Stimulated activated CD4-positive, alpha-beta T cell treated with anti-CD3 and anti-CD28 coated beads, Interleukin-15, amount 100 ng/mL, for 48 hours (primary cell): ENCODE measurements around the gene SLIT3.

ENCODE experiments used
- DNase-seq, 2 donors: peaks; one replicate each; pipeline ENCODE4 v3.0.0-alpha.2; 2020; ENCODE audit warnings: low read depth in 2 of 2

Gene SLIT3

DNA sequence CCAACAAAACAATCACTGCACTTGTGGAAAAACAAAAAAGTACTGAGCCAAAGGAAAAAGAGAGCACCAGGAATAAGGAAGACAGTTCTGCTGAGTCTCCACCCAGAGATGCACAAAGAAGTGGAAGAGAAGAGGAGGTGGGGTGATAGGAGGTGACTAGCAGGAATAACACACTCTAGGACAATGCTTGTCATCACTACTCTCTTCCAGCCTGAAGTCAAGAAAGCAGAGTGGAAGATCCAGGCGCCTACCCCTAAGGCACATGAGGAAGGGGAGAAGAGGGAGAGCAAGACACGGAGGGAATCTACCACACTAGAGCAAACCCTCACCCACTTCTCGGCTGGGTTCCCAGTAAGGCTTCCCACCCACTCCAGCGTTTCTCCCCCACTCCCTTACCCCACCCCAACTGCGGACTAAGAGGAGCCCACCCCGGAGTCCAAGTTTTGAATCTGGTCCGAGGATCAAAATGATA is 1.7 kb downstream of the SLIT3 start:
- DNase-seq, result no peak

GRCh38 chr5:169298193-169298592 is 2.7 kb downstream of the SLIT3 start:
- DNase-seq, result no peak

DNA sequence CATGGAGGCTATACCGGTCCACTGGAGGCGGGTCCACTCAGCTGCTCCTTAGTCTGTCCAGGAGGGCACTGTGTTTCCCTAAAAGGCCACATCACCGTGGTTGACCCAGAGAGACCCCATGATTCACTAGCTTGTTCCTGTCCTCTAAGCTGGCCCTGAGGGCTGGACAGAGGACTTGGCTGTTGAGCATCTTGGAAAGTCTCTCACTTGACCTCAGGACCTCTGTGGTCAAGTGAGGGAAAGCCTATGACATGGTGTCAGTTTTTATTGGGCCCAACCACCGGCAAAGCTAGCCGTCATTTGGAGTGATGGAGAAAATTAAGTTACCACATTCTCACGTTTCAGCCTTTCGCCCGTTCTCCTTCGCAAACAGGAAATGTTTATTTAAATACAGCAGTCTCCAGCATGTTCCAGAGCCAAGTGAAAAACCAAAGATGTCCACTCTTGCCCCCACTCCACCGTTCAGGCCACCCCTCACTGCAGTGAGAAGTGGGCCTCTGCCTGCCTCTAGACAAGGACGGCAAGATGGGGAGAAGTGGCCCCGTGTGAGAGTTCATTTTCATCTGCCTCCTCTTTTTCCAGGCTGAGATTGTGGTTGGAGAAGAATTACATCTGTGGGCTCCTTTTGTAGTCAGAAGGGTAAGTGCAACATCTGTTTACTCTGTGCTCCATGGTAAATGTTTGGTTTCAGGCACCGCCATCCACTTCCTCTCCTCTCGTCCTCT is 4.4 kb downstream of the SLIT3 start:
- no peak for DNase-seq

DNA sequence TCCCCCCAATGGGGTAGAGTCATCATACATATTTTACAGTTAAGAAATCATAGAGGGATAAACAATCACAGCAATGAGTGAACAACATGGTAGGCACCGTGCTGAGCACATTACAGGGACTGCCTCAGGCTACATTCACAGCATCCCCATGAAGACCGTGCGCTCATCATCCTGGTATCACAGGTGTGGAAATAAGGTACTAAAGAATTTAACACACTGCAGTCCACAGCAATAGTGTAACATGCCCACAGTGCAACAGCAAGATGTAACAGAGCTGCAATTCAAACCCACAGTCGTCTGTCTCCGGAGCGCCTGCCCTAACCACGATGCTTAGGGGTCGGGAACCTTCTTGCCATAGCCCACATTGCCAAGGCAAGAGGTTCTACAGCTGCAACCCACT is 5.6 kb downstream of the SLIT3 start:
- no peak for DNase-seq

DNA sequence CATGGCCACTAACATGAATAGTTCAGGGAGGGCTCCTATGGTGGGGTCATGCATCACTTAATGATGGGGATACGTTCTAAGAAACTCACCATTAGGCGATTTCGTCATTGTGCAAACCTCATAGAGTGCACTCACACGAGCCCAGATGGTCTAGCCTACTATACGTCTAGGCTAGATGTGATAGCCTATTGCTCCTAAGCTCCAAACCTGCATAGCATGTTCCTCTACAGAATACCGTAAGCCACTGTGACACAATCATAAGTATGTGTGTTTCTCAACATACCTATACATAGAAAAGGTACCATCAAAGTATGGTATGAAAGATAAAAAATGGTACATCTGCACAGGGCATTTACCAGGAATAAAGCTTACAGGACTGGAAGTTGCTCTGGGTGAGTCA is 6.3 kb downstream of the SLIT3 start:
- DNase-seq, result no peak

GRCh38 chr5:169291877-169292276 is 9.1 kb downstream of the SLIT3 start:
- no peak for DNase-seq

DNA sequence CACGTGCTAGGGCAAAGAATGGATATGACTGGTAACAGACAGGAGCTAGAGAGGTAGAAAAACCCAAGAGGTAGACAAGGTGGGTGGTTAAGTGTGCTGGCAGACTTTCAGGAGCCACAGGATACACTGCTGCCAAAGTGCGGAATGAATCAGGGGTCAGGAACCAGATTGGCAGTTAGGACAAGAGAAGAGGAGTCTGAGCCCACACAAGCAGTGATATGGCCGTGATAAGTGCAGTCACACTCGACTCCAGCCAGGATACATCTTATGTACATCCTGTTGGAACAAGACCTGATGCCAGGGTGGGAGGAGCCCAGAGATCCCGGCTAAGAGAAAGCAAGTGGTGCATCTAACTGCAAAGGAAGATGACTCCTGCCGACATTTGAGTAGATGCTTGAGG is 10.0 kb downstream of the SLIT3 start:
- no peak for DNase-seq

GRCh38 chr5:169289520-169289919 is 11.4 kb downstream of the SLIT3 start:
- no peak for DNase-seq

DNA sequence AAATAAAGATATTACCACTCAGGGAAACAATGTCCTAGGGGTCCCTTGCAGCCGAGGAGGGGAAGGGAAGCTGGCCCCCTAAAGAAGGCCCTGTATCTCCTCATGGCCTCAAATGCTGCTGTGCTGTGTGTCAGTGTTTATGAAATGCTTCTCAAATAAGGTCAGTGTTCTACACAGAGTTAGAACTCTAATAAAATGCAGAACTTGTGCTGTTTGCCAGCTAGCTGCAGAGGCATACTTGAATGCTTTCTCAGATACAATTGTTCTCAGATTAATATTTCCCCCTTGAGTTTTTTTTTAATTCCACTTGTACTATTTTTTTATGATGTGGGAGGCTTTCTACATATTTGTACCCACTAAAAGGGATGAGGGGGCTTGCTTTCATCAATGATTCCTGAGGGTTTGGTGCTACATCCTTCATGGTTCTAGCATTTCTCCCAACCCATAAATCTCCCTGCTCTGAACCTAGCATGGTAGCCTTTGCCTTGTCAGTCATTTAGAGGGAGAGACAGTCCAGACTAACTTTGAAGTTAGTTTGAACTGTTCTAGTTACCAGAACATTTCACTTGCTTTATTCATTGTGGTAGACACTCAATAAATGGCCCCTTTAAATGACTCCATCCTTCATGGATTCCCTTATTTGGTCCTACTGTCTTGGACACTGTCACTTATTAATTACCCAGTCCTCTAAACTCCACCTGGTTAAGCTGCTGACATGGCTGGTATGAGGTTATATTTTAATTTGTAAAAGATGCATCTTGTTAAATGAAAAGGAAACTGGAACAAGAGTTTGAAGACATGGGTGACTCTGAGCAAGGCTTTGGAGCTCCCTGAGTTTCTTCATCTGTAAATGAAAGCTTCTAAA is 12.6 kb downstream of the SLIT3 start:
- DNase-seq, result no peak

DNA sequence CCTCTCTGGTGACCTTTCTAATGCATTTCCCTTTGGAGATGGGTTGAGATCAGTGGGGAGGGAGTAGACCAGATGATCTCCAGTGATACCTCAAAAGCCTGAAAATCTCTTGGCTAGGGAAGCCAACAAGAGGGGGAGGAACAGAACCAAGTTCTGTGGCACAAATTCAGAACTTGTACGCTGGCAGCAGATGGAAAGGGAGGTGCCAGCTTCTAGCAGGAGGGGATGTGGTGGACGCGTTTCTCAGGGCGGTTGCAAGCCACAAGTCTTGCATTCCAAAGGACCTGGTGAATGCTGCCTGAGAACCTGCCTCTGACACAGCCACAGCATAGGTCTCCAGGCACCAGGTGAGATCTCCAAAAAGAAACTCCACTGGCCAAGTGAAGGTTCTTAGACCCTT is 13.4 kb downstream of the SLIT3 start:
- DNase-seq, result no peak

DNA sequence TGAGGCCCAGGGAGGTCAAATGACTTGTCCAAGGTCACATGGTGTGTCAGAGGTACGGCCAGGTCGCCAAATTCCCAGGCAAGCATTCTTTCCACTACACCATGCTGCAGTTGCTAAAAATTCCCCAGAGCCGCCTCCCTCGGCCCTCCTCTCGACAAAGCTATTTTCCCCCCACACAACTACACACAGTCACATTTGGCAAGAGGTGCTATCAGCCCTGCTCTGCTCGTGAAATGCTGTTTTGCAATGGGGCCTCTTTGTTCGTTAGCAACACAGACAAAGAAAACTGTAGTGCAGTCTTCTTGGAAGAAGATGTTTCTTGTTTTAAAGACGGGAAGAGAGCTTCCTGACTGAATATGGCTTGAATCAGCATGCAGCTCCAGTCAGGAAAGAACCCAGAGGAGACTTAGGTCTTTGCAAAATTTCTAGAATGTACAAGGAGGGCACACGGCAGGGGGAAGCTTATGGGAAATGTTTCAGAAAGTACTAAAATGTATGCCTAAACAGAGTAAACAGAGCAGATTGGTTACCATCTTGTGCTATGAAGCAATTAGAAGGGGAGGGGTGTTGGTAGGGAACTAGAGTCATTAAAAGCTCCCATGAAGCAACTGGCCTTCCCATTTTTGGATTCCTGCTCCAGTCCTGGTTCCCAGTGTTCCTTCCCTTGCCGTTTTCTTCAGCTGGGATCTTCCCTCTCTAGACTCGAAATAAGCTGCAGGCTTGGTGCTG is 14.2 kb downstream of the SLIT3 start:
- no peak for DNase-seq

- DNase-seq, result no peak
Measured at GRCh38 chr5:169283887-169284286, 17.1 kb downstream of the SLIT3 start.

GRCh38 chr5:169281625-169282024 is 19.3 kb downstream of the SLIT3 start:
- DNase-seq, result no peak

DNA sequence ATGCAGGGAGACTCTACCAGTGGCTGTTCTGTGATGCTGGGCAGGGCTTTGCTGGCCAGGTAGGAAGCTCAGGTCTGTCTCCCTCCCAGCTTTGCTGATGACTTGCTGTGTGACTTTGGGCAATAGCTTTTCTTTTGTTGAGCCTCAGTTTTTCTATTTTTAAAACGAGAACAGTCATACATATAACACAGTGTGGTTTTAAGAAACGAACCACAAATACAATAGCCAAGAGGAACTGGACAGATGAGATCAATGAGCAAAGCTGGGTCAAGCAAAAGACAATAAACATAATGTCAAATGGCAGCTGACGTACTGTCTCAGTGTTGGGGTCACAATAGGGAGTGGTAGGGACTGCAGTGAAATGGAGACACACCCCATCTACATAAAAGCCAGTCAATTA is 20.2 kb downstream of the SLIT3 start:
- DNase-seq, result no peak

- no peak for DNase-seq
Measured at GRCh38 chr5:169280286-169280685, 20.7 kb downstream of the SLIT3 start.

GRCh38 chr5:169279125-169279524 is 21.8 kb downstream of the SLIT3 start:
- DNase-seq, result no peak

GRCh38 chr5:169273881-169274280 is 27.1 kb downstream of the SLIT3 start:
- no peak for DNase-seq

- no peak for DNase-seq
Measured at GRCh38 chr5:169273451-169273850, 27.5 kb downstream of the SLIT3 start.

- no peak for DNase-seq
Measured at GRCh38 chr5:169272731-169273427, 28.1 kb downstream of the SLIT3 start.

GRCh38 chr5:169272111-169272510 is 28.8 kb downstream of the SLIT3 start:
- no peak for DNase-seq

DNA sequence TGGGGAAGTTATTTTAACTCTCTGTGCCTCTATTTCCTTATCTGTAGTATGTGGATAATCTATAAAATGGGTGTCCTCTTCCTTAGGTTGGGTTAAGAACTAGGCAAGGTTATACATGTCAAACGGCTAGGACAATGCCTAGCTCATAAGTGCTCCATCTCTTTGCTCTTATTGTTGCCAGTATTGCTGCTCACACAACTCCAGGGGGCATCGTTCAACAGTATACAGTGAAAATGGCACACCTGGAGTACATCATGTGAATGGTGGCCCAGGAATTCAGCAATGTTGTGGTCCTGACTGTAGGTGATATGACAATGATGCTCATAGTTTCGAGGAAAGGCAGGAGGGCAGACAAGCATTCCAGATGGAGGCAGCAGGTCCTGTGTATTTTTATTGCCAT is 30.1 kb downstream of the SLIT3 start:
- DNase-seq, result no peak

DNA sequence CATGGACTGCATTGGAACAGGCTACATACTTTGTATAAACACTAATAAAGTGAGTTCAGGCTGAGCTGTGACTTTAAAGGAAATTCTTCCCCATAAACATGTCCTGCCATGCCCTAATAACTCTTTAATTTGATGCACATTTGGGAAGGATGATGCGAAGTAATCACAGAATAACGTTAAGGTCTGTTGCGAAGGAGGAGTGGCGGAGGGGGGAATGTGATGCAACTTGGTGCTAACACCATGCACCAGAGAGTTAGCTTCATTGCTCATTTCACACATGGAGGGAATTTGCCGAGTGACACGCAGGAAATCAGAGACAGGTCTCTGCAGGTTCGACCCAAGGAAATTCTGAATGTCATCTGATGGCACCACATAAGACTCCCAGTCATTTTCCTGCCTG is 32.9 kb downstream of the SLIT3 start:
- no peak for DNase-seq
